Measurements from ENCODE around the gene SORCS2. TPM values are rescaled to one million over a fixed set of nuclear protein-coding genes. Genes with fewer than 3 reads are reported as not detected.

Gene SORCS2
- total RNA-seq, 4 donors from 2014 or later: 0.26 to 17.1 (median 2.9) TPM

GRCh38 chr4:7618361-7618760, 426.0 kb downstream of the SORCS2 start:
- H3K4me1 ChIP-seq: no peaks in the 10 kb centered on the region
- no peak for DNase-seq
- H3K27me3 ChIP-seq: no peaks in the 10 kb centered on the region
- H3K4me3 ChIP-seq: no peak overlapping the region
- H3K9me3 ChIP-seq: no peaks in the 10 kb centered on the region
- no peak overlapping the region for H3K27ac ChIP-seq
- no peak for TF ChIP-seq CTCF (IDR thresholded peaks at IDR 0.05)
- TF ChIP-seq POLR2A (IDR thresholded peaks at IDR 0.05): no peak
- intact Hi-C loops (cut with DNase I; ENCODE audit: low total_unique reads): no loop called here
- H3K36me3 ChIP-seq: no peaks in the 10 kb centered on the region

DNA sequence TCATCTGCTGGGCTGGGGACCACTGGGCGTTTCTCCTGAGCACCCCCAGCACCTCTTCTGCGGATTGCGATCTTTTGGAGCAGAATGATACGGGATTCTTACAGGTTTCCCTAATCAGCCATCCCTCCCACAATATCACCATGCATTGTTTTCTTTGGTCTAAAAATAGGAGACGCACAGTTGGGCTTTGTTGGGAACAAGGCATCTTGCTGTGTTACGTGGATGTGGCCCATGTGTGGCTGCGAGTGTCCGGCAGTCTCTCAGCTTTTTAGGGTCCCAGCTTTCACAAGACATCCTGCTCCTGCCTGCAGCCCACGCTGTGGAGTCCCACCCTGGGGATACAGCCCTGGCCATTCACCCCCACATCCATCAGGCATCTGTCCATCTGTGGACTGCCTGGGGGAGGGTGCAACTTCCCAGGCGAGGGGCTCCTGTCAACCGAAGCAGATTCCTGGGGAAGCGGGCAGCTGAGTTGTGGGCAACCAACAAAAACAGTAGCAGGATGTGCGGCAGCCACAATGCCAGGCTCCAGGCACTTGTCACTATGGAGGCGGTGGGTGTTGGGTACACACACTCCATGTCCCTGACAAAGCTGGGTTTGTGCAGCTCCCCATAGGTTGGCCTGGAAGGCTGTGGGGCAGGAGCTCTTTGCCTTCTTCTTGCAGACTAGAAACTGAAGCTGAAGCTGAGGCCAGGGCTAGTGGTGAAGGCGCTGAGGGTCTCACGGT, 427.9 kb downstream of the SORCS2 start:
- TF ChIP-seq CTCF (IDR thresholded peaks at IDR 0.05) (no peak), POLR2A (IDR thresholded peaks at IDR 0.05) (no peak)
- no peak overlapping the region for H3K27ac ChIP-seq
- no peaks in the 10 kb centered on the region for H3K36me3 ChIP-seq
- no peak for DNase-seq
- no peaks in the 10 kb centered on the region for H3K4me1 ChIP-seq
- H3K27me3 ChIP-seq: no peaks in the 10 kb centered on the region
- intact Hi-C loops (cut with DNase I; ENCODE audit: low total_unique reads): no loop called here
- H3K9me3 ChIP-seq: no peaks in the 10 kb centered on the region
- H3K4me3 ChIP-seq: no peak overlapping the region

DNA sequence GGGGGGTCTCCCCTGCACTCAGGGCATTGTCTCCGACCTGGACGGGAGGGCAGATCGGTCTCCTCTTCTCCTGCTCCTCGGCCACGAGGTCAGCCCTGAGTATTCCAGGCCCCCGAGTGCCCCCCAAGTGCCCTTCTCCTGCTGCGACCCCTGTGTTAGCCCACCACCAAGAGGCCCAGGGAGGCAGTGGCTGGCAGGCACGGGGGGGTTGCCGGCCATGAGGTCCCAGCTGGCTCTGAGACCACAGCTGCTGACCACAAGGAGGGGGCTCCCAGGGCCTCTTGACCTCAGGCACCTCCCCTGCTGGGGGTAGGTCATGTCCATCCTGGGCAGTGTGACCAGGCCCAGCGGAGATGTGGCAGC, 428.5 kb downstream of the SORCS2 start:
- no peaks in the 10 kb centered on the region for H3K4me1 ChIP-seq
- H3K27ac ChIP-seq: no peak overlapping the region
- intact Hi-C loops (cut with DNase I; ENCODE audit: low total_unique reads): no loop called here
- DNase-seq: no peak
- H3K36me3 ChIP-seq: no peaks in the 10 kb centered on the region
- H3K27me3 ChIP-seq: no peaks in the 10 kb centered on the region
- no peak overlapping the region for H3K4me3 ChIP-seq
- H3K9me3 ChIP-seq: no peaks in the 10 kb centered on the region
- no peak for TF ChIP-seq CTCF (IDR thresholded peaks at IDR 0.05)
- TF ChIP-seq POLR2A (IDR thresholded peaks at IDR 0.05): no peak

DNA sequence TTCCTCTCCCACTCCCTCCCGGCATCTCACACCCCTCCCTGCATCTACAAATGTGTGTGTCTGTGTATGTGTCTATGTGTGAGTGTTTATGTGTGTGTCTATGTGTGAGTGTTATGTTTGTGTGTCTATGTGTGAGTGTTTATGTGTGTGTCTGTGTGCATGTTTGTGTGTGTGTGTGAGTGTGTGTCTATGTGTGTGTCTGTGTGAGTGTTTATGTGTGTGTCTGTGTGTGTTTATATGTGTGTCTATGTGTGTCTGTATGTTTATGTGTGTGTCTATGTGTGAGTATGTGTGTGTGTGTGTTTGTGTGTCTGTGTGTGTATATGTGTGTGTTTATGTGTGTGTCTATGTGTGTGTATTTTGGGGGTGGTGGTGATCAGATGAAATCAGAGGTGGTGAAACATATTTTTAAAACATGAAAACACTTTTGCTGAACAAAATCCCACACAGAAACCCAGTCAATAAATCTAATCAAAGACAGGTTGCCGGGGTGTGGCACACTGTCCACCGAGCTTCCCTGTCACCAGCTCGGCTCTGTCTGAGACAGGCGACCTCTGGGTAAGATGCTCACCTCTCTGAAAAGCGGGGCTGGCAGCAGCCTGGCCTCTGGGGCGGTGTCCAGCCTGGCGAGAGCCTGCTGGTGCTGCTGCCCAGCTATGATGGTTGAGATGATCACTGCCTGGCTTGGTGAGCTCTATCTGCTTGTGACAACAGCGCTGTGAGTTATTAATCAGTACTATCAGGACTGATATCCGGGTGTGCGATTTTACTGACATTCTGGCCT, 429.1 kb downstream of the SORCS2 start:
- intact Hi-C loops (cut with DNase I; ENCODE audit: low total_unique reads): no loop called here
- H3K4me3 ChIP-seq: no peak overlapping the region
- TF ChIP-seq CTCF (IDR thresholded peaks at IDR 0.05): no peak

DNA sequence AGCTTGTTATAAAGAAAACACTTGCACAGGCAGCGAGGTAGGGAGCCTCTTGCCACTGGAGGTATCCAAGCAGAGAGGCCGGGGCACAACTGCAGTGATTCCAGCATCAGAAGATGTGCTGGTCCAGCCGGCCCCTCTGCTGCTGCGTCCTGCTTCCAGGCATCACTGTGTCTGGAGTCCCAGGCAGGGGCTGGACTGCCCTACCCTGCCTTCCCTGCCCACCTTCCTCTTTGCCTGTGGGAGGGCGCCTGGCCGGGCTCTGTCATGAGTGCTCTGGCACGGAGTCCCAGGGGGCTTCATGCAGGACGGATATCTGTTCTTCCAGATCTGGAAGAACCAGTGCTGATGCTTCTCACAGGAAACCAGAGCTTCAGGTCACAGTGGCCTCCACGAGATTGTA, 430.0 kb downstream of the SORCS2 start:
- no peak for DNase-seq
- H3K27ac ChIP-seq: no peak overlapping the region

More for the DNA sequence above, 429.1 kb downstream of the SORCS2 start:
- Histone ChIP-seq H3K9me3 (no peaks in the 10 kb centered on the region), H3K36me3 (no peaks in the 10 kb centered on the region), H3K4me1 (no peaks in the 10 kb centered on the region), H3K27me3 (no peaks in the 10 kb centered on the region), H3K27ac (no peak overlapping the region)
- no peak for DNase-seq

More for the DNA sequence above, 430.0 kb downstream of the SORCS2 start:
- intact Hi-C loops (cut with DNase I; ENCODE audit: low total_unique reads): no loop called here
- Histone ChIP-seq H3K36me3 (no peaks in the 10 kb centered on the region), H3K9me3 (no peaks in the 10 kb centered on the region), H3K4me3 (no peak overlapping the region), H3K27me3 (no peaks in the 10 kb centered on the region), H3K4me1 (no peaks in the 10 kb centered on the region)
- no peak for TF ChIP-seq POLR2A (IDR thresholded peaks at IDR 0.05)
- TF ChIP-seq CTCF (IDR thresholded peaks at IDR 0.05): no peak

Measured in uterus (tissue), 4 donors.